B cell (primary cell): ENCODE results near the gene MYOCD. TPM values are rescaled to one million over a fixed set of nuclear protein-coding genes. Genes with fewer than 3 reads are reported as not detected.

Experiments used
- ATAC-seq: fragments of 200-7000 bp; cut with Tn5 transposase; one replicate; pipeline ENCODE4 v1.10.0; 2021; ENCODE audit warnings: low read depth, mild to moderate bottlenecking, moderate number of reproducible peaks, moderate library complexity
- CTCF ChIA-PET: fragments of 350-600 bp; sonication (Branson Sonifier 250); formaldehyde crosslinking; loops from one replicate; lab custom pipeline; 2021; ENCODE audit warnings: antibody characterized with exemption, inconsistent platforms; lab: Charles Lee
- POLR2A ChIA-PET: fragments of 350-600 bp; sonication (Branson Sonifier 250); formaldehyde crosslinking; loops from one replicate; lab custom pipeline; 2021; ENCODE audit warnings: antibody characterized with exemption; lab: Charles Lee
- DNase-seq: peaks from one replicate; pipeline ENCODE4 v3.0.0; 2013
- H2AFZ ChIP-seq: 2 replicates; pipeline ENCODE4 v1.6.1; 2012; ENCODE audit warnings: mild to moderate bottlenecking, low read depth, low read length; ENCODE audit not compliant: insufficient read depth, poor library complexity, severe bottlenecking
- H3K27ac ChIP-seq, 2 donors: 1 replicate in 1 of 2; 2 replicates in 1 of 2; pipeline ENCODE4 v1.5.1; 2012 to 2013; ENCODE audit warnings: low read length in 2 of 2, mild to moderate bottlenecking in 2 of 2, moderate library complexity in 1 of 2
- H3K27me3 ChIP-seq, 4 experiments: fragments of 200-600 bp in 1 of 4; sonication (generic) in 1 of 4; replicated peaks in 1 of 4; 1 replicate in 2 of 4; 2 replicates in 2 of 4; pipeline versions ENCODE4 v1.6.1 to v1.7.0; 2013 to 2016; ENCODE audit warnings: low read length in 3 of 4, mild to moderate bottlenecking in 2 of 4, mixed read lengths in 1 of 4, moderate library complexity in 1 of 4; ENCODE audit not compliant: insufficient read depth in 4 of 4, control insufficient read depth in 3 of 4; ENCODE audit errors: control extremely low read depth in 1 of 4
- H3K36me3 ChIP-seq, 2 experiments: replicated peaks in 1 of 2; 1 replicate in 1 of 2; 2 replicates in 1 of 2; pipeline versions ENCODE4 v1.6.1 to v1.7.1; 2013; ENCODE audit warnings: low read length in 1 of 2; ENCODE audit not compliant: insufficient read depth in 2 of 2, control insufficient read depth in 1 of 2; ENCODE audit errors: control extremely low read depth in 1 of 2, extremely low read depth in 1 of 2
- H3K4me1 ChIP-seq, 2 donors: fragments of 200-600 bp in 1 of 2; sonication (generic) in 1 of 2; 1 replicate in 1 of 2; 2 replicates in 1 of 2; pipeline versions ENCODE4 v1.5.1 to v1.6.1; 2013 to 2017; ENCODE audit warnings: low read length in 2 of 2; ENCODE audit not compliant: control insufficient read depth in 2 of 2, insufficient read depth in 2 of 2
- H3K4me2 ChIP-seq: replicated peaks from 2 replicates; pipeline ENCODE3; 2012; ENCODE audit warnings: mild to moderate bottlenecking, low read depth, low read length; ENCODE audit not compliant: poor library complexity, severe bottlenecking
- H3K4me3 ChIP-seq, 5 experiments: fragments of 200-600 bp in 1 of 5; sonication (generic) in 1 of 5; 1 replicate in 3 of 5; 2 replicates in 2 of 5; pipeline versions ENCODE4 v1.5.1 to v1.7.0; 2011 to 2016; ENCODE audit warnings: low read length in 4 of 5, mild to moderate bottlenecking in 4 of 5, low read depth in 2 of 5, control low read depth in 1 of 5, moderate library complexity in 1 of 5; ENCODE audit not compliant: insufficient read depth in 1 of 5; ENCODE audit errors: control extremely low read depth in 1 of 5, extremely low read depth in 1 of 5
- H3K79me2 ChIP-seq: fragments of 200-600 bp; sonication (generic); one replicate; pipeline ENCODE4 v1.6.0; 2016; ENCODE audit warnings: low read length; ENCODE audit not compliant: control insufficient read depth, insufficient read depth
- H3K9ac ChIP-seq: fragments of 200-600 bp; sonication (generic); 2 replicates; pipeline ENCODE4 v1.6.1; 2017; ENCODE audit warnings: mild to moderate bottlenecking, low read length, moderate library complexity
- H3K9me3 ChIP-seq, 3 donors: one replicate each; pipeline versions ENCODE4 v1.6.1 to v1.7.1; 2013; ENCODE audit warnings: low read length in 2 of 3; ENCODE audit not compliant: control insufficient read depth in 2 of 3, insufficient read depth in 1 of 3; ENCODE audit errors: control extremely low read depth in 1 of 3
- H4K20me1 ChIP-seq: 2 replicates; pipeline ENCODE4 v1.6.0; 2012; ENCODE audit warnings: mild to moderate bottlenecking, low read length; ENCODE audit not compliant: insufficient read depth, control insufficient read depth, poor library complexity, severe bottlenecking
- H3K27ac Mint-ChIP-seq: one replicate; pipeline ENCODE4 v1.8.0; 2021; ENCODE audit warnings: mixed read lengths
- H3K27me3 Mint-ChIP-seq: one replicate; pipeline ENCODE4 v1.8.0; 2021; ENCODE audit warnings: mixed read lengths
- H3K4me1 Mint-ChIP-seq: one replicate; pipeline ENCODE4 v1.8.0; 2021; ENCODE audit warnings: mixed read lengths
- H3K4me3 Mint-ChIP-seq: one replicate; pipeline ENCODE4 v1.8.0; 2021; ENCODE audit warnings: mixed read lengths
- H3K9me3 Mint-ChIP-seq: one replicate; pipeline ENCODE4 v1.8.0; 2022; ENCODE audit warnings: mixed read lengths; ENCODE audit not compliant: insufficient read depth
- EZH2 ChIP-seq: IDR thresholded peaks from 2 replicates; pipeline ENCODE4 v1.6.1; 2012; ENCODE audit warnings: borderline replicate concordance, low read depth, mild to moderate bottlenecking, moderate library complexity, low read length; ENCODE audit not compliant: insufficient read depth, poor library complexity, severe bottlenecking
- whole genome bisulfite sequencing: methylation state at CpG from one replicate; pipeline ENCODE4 v1.1.5; 2013; ENCODE audit warnings: missing lambda C conversion rate; ENCODE audit not compliant: insufficient coverage; 5-methylcytosine and 5-hydroxymethylcytosine counted together
- intact Hi-C: fragments of 100-400 bp; cut with micrococcal nuclease; formaldehyde crosslinking; loops from one replicate; pipeline ENCODE4 v1.10.0; 2022
- polyA plus RNA-seq: library from polyadenylated mRNA; depleted of rRNA; stranded (reverse); fragments of >200 nt; gene quantifications from 2 replicates; pipeline ENCODE4 v1.2.3, GENCODE V29; 2012
- total RNA-seq, 2 donors: library from RNA; stranded (reverse); fragments of 120-200 nt in 1 of 2; gene quantifications; 1 replicate in 1 of 2; 2 replicates in 1 of 2; pipeline versions ENCODE4 v1.2.3 to v1.2.4, GENCODE V29; 2013 to 2022
- TF ChIP-seq, protein P1 (sequence below): fragments of 200-600 bp; IDR thresholded peaks from one replicate; pipeline ENCODE4 v1.8.0; 2022; ENCODE audit warnings: antibody characterized with exemption, mild to moderate bottlenecking

Gene MYOCD
- total and polyA plus RNA-seq, 2 donors (not counting 1 experiment from before 2014, with no cell fraction given) = 0.32 TPM; not detected in 1

DNA sequence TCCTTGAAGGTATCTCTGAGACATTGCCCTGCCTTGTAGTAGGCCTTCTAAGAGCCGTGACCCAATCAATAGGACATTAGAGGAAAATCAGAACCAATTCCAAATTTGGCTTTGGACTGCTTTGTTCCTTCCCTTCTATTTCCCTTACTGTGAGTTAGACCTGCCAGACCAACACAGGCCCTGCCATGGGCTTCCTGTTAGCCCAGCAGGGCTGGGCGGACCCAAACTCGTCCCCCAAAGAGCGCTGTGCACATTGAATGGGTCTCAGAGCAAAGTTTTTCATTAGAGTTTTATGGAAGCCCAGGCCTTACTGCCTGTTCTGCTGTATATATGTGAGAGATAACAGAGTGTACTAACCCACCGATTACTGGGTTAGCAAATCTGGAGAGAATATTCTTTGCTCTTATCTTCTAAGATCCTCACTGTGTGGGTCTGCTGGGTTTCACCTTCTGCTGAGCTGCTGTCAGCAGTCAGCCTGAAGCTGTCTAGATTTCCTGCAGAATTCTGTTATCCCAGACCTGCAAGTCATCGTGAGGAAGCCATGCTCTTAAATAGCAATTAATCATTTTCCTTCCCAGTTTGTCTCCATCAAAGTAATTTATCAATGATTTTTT is 129.3 kb downstream of the MYOCD start:
- Histone ChIP-seq H3K9ac (no peak overlapping the region), H2AFZ (no peak overlapping the region), H3K79me2 (no peaks in the 10 kb centered on the region), H3K4me1 (peaks cover 7% of the 10 kb centered on the region in 2 donors), H3K36me3 (no peaks in the 10 kb centered on the region), H3K4me2 (no peak overlapping the region), H3K9me3 (no peaks in the 10 kb centered on the region), H3K4me3 (no peak overlapping the region), H4K20me1 (no peaks in the 10 kb centered on the region), H3K27ac (no peak overlapping the region), H3K27me3 (peaks cover 0 to 17% (median 5%) of the 10 kb centered on the region in 4 experiments)
- ATAC-seq (no peak), DNase-seq (no peak)
- H3K9me3 Mint-ChIP-seq = peaks cover 7% of the 10 kb centered on the region
- H3K27me3 Mint-ChIP-seq = peaks cover 19% of the 10 kb centered on the region
- peaks cover 4% of the 10 kb centered on the region for H3K4me1 Mint-ChIP-seq
- no peak overlapping the region for H3K27ac Mint-ChIP-seq
- ChIA-PET POLR2A (no interaction called here), CTCF (no interaction called here)
- WGBS = 63% methylated on average over 3 of the region's 6 CpGs
- TF ChIP-seq EZH2 = no peak
- TF ChIP-seq, protein P1, sequence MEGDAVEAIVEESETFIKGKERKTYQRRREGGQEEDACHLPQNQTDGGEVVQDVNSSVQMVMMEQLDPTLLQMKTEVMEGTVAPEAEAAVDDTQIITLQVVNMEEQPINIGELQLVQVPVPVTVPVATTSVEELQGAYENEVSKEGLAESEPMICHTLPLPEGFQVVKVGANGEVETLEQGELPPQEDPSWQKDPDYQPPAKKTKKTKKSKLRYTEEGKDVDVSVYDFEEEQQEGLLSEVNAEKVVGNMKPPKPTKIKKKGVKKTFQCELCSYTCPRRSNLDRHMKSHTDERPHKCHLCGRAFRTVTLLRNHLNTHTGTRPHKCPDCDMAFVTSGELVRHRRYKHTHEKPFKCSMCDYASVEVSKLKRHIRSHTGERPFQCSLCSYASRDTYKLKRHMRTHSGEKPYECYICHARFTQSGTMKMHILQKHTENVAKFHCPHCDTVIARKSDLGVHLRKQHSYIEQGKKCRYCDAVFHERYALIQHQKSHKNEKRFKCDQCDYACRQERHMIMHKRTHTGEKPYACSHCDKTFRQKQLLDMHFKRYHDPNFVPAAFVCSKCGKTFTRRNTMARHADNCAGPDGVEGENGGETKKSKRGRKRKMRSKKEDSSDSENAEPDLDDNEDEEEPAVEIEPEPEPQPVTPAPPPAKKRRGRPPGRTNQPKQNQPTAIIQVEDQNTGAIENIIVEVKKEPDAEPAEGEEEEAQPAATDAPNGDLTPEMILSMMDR = no peak
- intact Hi-C loops = no loop called here
- no peak overlapping the region for H3K4me3 Mint-ChIP-seq

DNA sequence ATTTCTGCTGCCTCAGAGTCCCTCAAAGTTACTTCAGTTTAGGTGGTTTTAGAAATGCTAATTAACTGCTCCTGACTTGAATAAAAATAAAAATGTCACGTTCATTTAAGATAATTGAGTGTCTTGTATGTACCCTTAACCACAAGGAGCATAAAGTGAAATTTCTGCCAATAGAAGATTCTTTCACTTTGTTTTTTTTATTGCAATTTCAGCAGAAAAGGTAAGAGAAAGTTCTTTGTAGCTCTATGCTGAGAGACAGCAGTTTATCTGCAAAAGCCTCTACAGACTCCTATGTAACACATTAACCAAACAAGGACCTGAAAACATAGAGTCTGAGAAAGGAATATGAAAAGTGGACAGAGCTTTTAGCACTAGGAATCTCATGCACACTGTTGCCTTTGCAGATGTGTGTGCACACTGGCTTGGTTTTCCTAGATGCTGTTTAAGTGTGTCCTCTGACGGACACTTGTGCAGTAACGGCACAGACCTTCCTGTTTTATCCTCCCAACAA is 135.2 kb downstream of the MYOCD start:
- no peak for DNase-seq
- H3K4me3 ChIP-seq = no peak overlapping the region

More for the DNA sequence above, 135.2 kb downstream of the MYOCD start:
- no peaks in the 10 kb centered on the region for H3K36me3 ChIP-seq
- no peak overlapping the region for H2AFZ ChIP-seq
- H3K4me1 ChIP-seq = no peaks in the 10 kb centered on the region
- no peak overlapping the region for H3K27ac ChIP-seq
- WGBS = no CpG with 5 or more reads among the region's 3 CpGs
- intact Hi-C loops = no loop called here
- Mint-ChIP-seq H3K27me3 (peaks cover 3% of the 10 kb centered on the region), H3K27ac (no peak overlapping the region), H3K9me3 (peaks cover 7% of the 10 kb centered on the region), H3K4me1 (no peaks in the 10 kb centered on the region), H3K4me3 (no peak overlapping the region)
- H3K79me2 ChIP-seq = no peaks in the 10 kb centered on the region
- H3K4me2 ChIP-seq = no peak overlapping the region
- no peaks in the 10 kb centered on the region for H4K20me1 ChIP-seq
- ATAC-seq = no peak
- H3K27me3 ChIP-seq = no peaks in the 10 kb centered on the region
- TF ChIP-seq, protein P1 = no peak
- TF ChIP-seq EZH2 = no peak
- H3K9me3 ChIP-seq = no peaks in the 10 kb centered on the region
- CTCF ChIA-PET = no interaction called here
- no peak overlapping the region for H3K9ac ChIP-seq
- POLR2A ChIA-PET = no interaction called here
